ENCODE data around the gene COMMD9.

Gene COMMD9

DNA sequence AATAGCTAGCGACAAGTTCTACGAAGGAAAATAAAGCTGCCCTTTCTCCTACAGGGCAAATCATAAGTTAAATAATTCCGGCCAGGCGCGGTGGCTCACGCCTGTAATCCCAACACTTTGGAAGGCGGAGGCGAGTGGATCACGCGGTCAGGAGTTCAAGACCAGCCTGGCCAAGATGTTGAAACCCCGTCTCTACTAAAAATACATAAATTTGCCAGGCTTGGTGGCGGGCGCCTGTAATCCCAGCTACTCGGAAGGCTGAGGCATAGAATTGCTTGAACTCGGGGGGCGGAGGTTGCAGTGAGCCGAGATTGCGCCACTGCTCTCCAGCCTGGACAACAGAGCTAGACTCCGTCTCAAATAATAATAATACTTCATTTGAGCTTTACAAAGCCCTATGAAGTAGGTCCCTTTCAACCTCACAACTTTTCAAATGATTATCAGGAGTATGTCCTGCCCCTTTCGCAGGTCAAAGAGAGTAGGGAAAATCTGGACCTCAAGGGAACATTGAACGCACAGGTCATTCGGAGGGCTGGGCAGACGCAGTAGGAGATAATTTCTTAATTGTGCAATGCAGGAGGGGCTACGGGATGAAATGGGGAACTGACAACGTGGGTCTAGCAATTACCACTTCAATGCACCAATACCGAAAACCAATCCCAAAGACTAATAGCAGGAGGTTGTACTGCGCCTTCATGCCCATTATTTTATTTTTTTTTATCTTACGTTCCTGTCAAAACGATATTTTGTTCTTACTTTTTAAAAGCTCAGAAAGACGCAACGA lies 590 bp downstream of the COMMD9 start:
- H3K79me2 ChIP-seq (ENCODE audit: low read length), result peaks cover 26% of the 10 kb centered on the region
- no peak for DNase-seq
- 0 out of 2 replicates have a peak, but pooled peaks cover 8% of the 10 kb centered on the region for H3K27me3 ChIP-seq (replicated peaks; ENCODE audit: insufficient read depth, low read length)
- peak overlapping the region; percentile 88 for H3K4me2 ChIP-seq (ENCODE audit: low read depth, low read length)
- TF ChIP-seq CTCF (IDR thresholded peaks at IDR 0.05; ENCODE audit: low read length) (no peak), EZH2phosphoT487 (IDR thresholded peaks at IDR 0.05; ENCODE audit: low read length) (no peak), EZH2 (optimal IDR thresholded peaks at IDR 0.05; ENCODE audit: low read depth, low read length) (no peak)
- no peak overlapping the region for H3K27ac ChIP-seq (ENCODE audit: low read length)
- H3K9me3 ChIP-seq (replicated peaks; ENCODE audit: insufficient read depth, low read length), result no peaks in the 10 kb centered on the region
- no peaks in the 10 kb centered on the region for H3F3A ChIP-seq (ENCODE audit: insufficient read depth, low read length)
- H4K20me1 ChIP-seq (ENCODE audit: insufficient read depth, low read length), result no peaks in the 10 kb centered on the region; the same call in 1 of the 2 replicates
- H3K36me3 ChIP-seq (replicated peaks; ENCODE audit: insufficient read depth, low read length), result no peaks in the 10 kb centered on the region
- peak overlapping the region; percentile 99 for H3K4me3 ChIP-seq (ENCODE audit: low read length)
- H3K9ac ChIP-seq (ENCODE audit: low read length), result peak overlapping the region; percentile 74
- no peaks in the 10 kb centered on the region for H3K9me2 ChIP-seq (replicated peaks; ENCODE audit: insufficient read depth, low read length)
- peak overlapping the region; percentile 100 for H2AFZ ChIP-seq (ENCODE audit: low read length)
- H3K4me1 ChIP-seq (ENCODE audit: low read length), result no peaks in the 10 kb centered on the region

- Histone ChIP-seq H3F3A (ENCODE audit: insufficient read depth, low read length) (no peaks in the 10 kb centered on the region), H3K27ac (ENCODE audit: low read length) (no peak overlapping the region), H3K4me2 (ENCODE audit: low read depth, low read length) (no peak overlapping the region), H3K79me2 (ENCODE audit: low read length) (peaks cover 39% of the 10 kb centered on the region), H3K4me3 (ENCODE audit: low read length) (no peak overlapping the region), H3K4me1 (ENCODE audit: low read length) (no peaks in the 10 kb centered on the region), H4K20me1 (ENCODE audit: insufficient read depth, low read length) (no peaks in the 10 kb centered on the region; the same call in 1 of the 2 replicates), H2AFZ (ENCODE audit: low read length) (no peak overlapping the region), H3K27me3 (replicated peaks; ENCODE audit: insufficient read depth, low read length) (no peaks in the 10 kb centered on the region), H3K9ac (ENCODE audit: low read length) (no peak overlapping the region), H3K36me3 (replicated peaks; ENCODE audit: insufficient read depth, low read length) (no peaks in the 10 kb centered on the region), H3K9me3 (replicated peaks; ENCODE audit: insufficient read depth, low read length) (no peaks in the 10 kb centered on the region), H3K9me2 (replicated peaks; ENCODE audit: insufficient read depth, low read length) (no peaks in the 10 kb centered on the region)
- DNase-seq, result no peak
- no peak for TF ChIP-seq CTCF (IDR thresholded peaks at IDR 0.05; ENCODE audit: low read length)
- TF ChIP-seq EZH2 (optimal IDR thresholded peaks at IDR 0.05; ENCODE audit: low read depth, low read length), result no peak
- no peak for TF ChIP-seq EZH2phosphoT487 (IDR thresholded peaks at IDR 0.05; ENCODE audit: low read length)
Measured at GRCh38 chr11:36282926-36283325, 6.3 kb downstream of the COMMD9 start.

DNA sequence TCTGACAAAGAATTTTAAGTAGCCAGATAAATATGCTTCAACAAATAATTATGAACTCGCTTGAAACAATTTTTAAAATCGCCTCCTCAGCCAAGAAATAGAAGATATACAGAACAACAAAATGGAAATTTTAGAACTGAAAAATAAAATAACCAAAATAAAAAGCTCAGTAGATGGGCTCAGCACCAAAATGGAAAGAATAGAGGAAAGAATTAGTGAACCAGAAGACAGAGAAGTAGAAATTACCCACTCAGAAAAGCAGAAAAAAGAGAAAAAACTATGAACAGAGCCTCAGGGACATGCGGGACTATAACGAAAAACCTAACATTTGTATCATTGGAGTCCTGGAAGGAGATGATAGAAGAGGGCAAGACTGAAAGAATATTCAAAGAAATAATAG lies 7.4 kb downstream of the COMMD9 start:
- Histone ChIP-seq H3K4me2 (ENCODE audit: low read depth, low read length) (no peak overlapping the region), H3K36me3 (replicated peaks; ENCODE audit: insufficient read depth, low read length) (no peaks in the 10 kb centered on the region), H3K9me2 (replicated peaks; ENCODE audit: insufficient read depth, low read length) (no peaks in the 10 kb centered on the region), H3K4me1 (ENCODE audit: low read length) (no peaks in the 10 kb centered on the region), H3K4me3 (ENCODE audit: low read length) (no peak overlapping the region), H3K9ac (ENCODE audit: low read length) (no peak overlapping the region), H3K27me3 (replicated peaks; ENCODE audit: insufficient read depth, low read length) (no peaks in the 10 kb centered on the region), H3K27ac (ENCODE audit: low read length) (no peak overlapping the region), H3K79me2 (ENCODE audit: low read length) (peaks cover 39% of the 10 kb centered on the region), H4K20me1 (ENCODE audit: insufficient read depth, low read length) (no peaks in the 10 kb centered on the region; the same call in 1 of the 2 replicates), H3K9me3 (replicated peaks; ENCODE audit: insufficient read depth, low read length) (no peaks in the 10 kb centered on the region), H2AFZ (ENCODE audit: low read length) (no peak overlapping the region), H3F3A (ENCODE audit: insufficient read depth, low read length) (no peaks in the 10 kb centered on the region)
- DNase-seq, result no peak
- TF ChIP-seq CTCF (IDR thresholded peaks at IDR 0.05; ENCODE audit: low read length), result no peak
- TF ChIP-seq EZH2 (optimal IDR thresholded peaks at IDR 0.05; ENCODE audit: low read depth, low read length), result no peak
- TF ChIP-seq EZH2phosphoT487 (IDR thresholded peaks at IDR 0.05; ENCODE audit: low read length), result no peak

All from MM.1S (cell line).